WI38 (cell line): Measurements from ENCODE around the gene PACRG.
"Not testable (repeated sequence)": the region's sequence is repeated elsewhere in the genome, so short reads cannot be mapped to it uniquely, and the experiment has no call there.

Experiments
- H3K4me3 ChIP-seq: 2 replicates; pipeline ENCODE4 v1.5.1; 2011; ENCODE audit warnings: low read depth, mild to moderate bottlenecking, control low read depth, low read length
- TF ChIP-seq, protein P1 (sequence below): IDR thresholded peaks from 2 replicates; pipeline ENCODE4 v1.5.1; 2012; ENCODE audit warnings: low read depth, mild to moderate bottlenecking, control low read depth, low read length

Gene PACRG

DNA sequence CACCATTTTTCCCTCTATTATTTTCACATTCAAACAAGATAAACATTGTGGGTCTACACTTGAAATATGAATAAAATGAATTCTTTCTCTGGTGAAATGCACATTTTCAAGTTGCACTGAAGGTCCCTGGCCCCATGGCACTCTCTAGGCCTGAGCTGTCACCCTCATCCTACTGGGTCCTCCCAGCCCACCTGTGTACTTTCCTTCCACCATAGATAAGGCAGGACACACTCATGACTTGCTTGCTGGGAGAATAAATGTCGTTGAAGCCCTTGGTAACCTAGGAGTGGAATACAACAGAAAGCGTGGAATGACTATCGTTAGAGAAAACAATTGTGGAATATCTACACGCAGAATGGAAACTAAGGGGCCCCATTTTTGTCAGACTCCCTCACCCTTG is 585.8 kb downstream of the PACRG start:
- TF ChIP-seq, protein P1, sequence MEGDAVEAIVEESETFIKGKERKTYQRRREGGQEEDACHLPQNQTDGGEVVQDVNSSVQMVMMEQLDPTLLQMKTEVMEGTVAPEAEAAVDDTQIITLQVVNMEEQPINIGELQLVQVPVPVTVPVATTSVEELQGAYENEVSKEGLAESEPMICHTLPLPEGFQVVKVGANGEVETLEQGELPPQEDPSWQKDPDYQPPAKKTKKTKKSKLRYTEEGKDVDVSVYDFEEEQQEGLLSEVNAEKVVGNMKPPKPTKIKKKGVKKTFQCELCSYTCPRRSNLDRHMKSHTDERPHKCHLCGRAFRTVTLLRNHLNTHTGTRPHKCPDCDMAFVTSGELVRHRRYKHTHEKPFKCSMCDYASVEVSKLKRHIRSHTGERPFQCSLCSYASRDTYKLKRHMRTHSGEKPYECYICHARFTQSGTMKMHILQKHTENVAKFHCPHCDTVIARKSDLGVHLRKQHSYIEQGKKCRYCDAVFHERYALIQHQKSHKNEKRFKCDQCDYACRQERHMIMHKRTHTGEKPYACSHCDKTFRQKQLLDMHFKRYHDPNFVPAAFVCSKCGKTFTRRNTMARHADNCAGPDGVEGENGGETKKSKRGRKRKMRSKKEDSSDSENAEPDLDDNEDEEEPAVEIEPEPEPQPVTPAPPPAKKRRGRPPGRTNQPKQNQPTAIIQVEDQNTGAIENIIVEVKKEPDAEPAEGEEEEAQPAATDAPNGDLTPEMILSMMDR = no peak
- no peak overlapping the region for H3K4me3 ChIP-seq

GRCh38 chr6:163313981-163314380 is 586.2 kb downstream of the PACRG start:
- no peak overlapping the region for H3K4me3 ChIP-seq
- TF ChIP-seq, protein P1 = no peak

DNA sequence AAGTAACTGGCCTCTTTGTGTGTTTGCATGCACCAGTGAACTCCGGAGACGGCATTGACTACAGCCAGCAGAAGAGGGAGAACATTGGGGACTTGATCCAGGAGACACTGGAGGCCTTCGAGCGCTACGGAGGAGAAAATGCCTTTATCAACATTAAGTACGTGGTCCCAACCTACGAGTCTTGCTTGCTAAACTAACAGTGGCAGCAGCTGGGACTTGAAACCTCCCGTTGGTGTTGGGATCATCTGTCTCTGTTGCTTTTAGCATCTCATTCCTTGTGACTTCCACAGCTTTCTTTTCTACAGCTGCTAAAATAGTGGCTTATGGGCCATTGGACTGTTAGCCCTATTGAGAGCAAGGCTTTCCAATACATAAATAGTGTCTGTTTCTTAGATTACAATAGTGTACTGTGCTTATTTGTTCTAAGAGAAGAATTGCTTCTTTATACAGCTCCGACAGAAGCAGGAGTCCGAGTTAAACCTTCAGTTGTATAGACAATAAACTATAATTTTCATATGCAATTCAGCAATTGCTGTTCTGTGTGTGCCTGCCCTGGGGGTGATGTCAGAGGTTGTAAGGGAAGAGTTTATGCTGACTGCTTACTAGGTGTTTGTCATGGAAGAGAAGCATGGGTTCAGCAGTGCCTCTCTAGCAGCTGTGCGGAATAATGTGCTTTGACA is 587.2 kb downstream of the PACRG start:
- H3K4me3 ChIP-seq = no peak overlapping the region
- TF ChIP-seq, protein P1 = no peak

DNA sequence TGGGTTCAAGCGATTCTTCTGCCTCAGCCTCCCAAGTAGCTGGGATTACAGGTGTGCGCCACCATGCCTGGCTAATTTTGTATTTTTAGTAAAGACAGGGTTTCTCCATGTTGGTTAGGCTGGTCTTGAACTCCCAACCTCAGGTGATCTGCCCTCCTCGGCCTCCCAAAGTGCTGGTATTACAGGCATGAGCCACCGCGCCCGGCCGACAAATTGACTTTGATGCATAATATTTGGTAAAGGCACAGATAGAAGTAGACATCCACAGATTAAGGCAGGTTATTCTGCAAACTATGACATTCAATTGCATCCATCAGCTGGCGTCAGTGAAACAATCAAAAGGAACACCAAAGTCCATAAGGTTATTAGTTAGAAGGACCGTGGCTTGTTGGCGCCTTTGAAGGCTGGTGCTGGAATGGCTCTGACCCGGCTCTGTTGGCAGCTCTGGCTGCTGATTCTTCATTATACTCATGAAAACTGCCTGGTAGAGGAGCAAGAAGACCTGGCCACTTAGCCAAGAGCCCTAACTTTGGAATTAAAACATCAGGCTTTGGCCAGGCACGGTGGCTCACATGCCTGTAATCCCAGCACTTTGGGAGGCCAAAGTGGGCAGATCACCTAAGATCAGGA is 589.2 kb downstream of the PACRG start:
- H3K4me3 ChIP-seq = not testable (repeated sequence)

DNA sequence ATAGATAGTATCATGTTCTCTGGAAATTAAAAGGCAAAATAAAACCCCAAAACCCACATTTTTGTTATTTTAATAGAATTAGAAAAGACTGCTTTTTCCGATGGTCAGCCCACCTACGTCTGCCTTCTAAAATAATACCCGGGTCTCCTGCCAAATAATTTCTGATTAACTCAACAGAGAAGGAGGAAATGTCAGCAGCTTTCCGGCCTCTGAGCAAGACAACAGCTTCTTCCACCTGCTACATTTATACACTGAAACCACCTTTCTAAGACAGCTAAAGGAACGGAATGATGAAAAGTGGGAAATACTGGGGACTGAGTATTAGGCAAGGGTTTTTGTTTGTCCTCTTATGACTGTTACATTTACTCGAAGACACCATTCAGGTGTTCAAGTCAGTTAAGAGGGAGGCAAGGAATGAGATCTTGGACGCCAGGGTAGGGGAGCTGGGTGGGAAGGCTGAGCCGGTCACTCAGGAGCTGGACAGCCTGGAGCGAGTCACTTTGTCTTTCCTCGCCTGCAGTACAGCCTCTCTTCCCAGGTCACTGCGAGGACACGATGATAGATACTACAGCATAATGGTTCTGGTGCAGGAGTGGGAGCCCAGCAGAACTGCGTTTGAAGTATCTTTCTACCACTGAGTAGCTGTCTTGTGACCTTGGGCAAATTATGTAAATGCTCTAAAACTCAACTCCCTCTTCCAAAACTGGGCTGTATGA is 590.5 kb downstream of the PACRG start:
- no peak overlapping the region for H3K4me3 ChIP-seq
- TF ChIP-seq, protein P1 = no peak

GRCh38 chr6:163319609-163320366 is 592.0 kb downstream of the PACRG start:
- peak overlapping the region; percentile 35 for H3K4me3 ChIP-seq
- TF ChIP-seq, protein P1 = no peak

DNA sequence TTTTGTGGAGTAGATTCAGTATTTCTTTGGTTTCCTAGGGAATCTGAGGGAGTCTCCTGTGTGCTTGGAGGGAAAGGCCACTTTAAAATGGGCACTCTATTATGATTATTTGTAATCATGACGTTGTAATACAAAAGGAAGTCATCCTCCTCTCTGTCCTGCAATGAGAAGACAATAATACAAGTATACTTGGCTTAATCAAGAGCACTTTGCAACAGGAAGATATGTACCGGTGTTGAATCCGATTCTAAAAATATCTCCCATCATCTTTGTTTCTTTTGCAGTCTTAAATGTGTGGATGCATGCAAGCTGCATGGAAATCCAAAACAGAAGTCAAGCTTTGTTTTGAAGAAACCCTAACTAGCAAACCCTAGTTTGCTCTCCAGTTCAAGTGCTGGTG is 592.6 kb downstream of the PACRG start:
- TF ChIP-seq, protein P1 = no peak
- no peak overlapping the region; the same call in 1 of the 2 replicates for H3K4me3 ChIP-seq
